GM19328 (cell line): ENCODE data around the gene QPRT.
"Not testable (repeated sequence)": the region's sequence is repeated elsewhere in the genome, so short reads cannot be mapped to it uniquely, and the experiment has no call there.

Experiments
- ATAC-seq: cut with Tn5 transposase; IDR thresholded peaks from one replicate; pipeline ENCODE4 v1.9.1; 2021; ENCODE audit warnings: mild to moderate bottlenecking, moderate library complexity; ENCODE audit not compliant: unreplicated experiment

Gene QPRT

GRCh38 chr16:29662000-29662728 is 16.8 kb upstream of the QPRT start:
- ATAC-seq = no peak

GRCh38 chr16:29662729-29663015 is 16.3 kb upstream of the QPRT start:
- no peak for ATAC-seq

GRCh38 chr16:29663016-29663806 is 15.8 kb upstream of the QPRT start, which contains the start of gene SPN:
Gene SPN, plus strand, starts transcription at chr16:29663247. Its CDS starts 482 bp downstream, at chr16:29663729.
- ATAC-seq = no peak

GRCh38 chr16:29663807-29664090 is 15.2 kb upstream of the QPRT start:
- no peak for ATAC-seq

DNA sequence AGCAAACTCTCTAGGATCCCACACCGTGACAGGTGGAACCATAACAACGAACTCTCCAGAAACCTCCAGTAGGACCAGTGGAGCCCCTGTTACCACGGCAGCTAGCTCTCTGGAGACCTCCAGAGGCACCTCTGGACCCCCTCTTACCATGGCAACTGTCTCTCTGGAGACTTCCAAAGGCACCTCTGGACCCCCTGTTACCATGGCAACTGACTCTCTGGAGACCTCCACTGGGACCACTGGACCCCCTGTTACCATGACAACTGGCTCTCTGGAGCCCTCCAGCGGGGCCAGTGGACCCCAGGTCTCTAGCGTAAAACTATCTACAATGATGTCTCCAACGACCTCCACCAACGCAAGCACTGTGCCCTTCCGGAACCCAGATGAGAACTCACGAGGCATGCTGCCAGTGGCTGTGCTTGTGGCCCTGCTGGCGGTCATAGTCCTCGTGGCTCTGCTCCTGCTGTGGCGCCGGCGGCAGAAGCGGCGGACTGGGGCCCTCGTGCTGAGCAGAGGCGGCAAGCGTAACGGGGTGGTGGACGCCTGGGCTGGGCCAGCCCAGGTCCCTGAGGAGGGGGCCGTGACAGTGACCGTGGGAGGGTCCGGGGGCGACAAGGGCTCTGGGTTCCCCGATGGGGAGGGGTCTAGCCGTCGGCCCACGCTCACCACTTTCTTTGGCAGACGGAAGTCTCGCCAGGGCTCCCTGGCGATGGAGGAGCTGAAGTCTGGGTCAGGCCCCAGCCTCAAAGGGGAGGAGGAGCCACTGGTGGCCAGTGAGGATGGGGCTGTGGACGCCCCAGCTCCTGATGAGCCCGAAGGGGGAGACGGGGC is 14.7 kb upstream of the QPRT start:
- no peak for ATAC-seq

DNA sequence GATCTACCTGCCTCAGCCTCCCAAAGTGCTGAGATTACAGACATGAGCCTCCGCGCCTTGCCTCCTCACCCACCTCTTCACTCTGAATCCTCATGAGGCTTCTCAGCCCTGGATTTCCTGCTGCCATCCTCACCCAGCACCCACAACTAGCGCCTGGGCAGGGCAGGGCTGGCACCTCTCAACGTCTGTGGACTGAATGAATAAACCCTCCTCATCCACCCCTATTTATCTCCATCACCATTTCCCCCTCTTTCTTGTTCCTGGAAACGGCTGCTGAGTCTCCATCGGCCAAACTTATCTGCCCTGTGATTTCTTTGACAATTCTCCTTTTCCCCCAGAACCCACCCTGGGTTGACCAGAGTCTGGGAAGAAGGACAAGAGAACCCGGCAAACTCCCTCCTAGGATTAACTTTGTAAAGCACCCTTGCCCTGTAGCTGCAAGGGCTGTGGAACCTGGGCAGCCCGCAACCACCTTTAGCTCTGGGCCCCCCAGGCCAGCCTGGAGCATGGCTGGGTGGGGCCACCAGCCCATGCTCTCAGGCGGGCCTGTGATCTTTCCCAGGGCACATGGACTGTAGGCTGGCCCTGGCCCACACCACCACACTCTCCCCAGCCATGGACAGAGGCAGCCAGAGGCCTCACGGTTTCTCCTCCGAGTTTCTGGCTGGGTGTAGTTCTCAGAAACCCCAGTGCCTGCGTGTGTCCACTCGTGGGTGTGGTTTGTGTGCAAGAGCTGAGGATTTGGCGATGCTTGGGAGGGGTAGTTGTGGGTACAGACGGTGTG is 13.5 kb upstream of the QPRT start:
- ATAC-seq = no peak

GRCh38 chr16:29667322-29667610 is 11.7 kb upstream of the QPRT start:
- ATAC-seq = not testable (repeated sequence)

DNA sequence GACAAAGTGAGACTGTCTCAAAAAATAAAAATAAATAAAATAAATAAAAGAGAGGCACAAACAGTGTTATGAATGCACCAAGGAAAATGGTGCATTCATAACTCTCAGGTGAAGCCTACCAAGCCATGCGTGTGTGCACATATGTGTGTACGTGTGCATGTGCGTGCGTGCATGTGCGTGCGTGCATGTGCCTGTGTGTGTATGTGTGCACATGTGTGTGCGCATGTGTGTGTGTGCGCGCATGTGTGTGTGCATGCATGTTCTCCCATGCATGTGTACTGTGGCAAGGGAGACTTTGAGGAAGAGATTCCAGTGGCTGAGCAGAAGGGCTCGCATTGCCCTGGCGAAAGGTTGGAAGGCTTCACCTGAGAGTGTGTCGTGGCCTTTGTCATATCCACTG is 11.2 kb upstream of the QPRT start:
- ATAC-seq = no peak

DNA sequence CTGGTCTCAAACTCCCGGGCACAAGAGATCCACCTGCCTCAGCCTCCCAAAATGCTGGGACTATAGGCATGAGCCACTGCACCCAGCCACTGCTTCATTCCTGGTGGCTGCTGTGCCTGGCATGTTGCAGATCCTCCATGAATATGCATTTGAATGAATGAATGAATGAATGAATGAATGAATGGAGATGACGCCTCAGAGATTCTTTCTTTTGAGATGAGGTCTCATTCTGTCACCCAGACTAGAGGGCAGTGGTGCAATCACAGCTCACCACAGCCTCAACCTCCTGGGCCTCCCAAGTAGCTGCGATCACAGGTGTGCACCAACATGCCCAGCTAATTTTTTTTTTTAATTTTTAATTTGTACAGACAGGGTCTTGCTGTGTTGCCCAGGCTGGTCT is 10.7 kb upstream of the QPRT start:
- ATAC-seq = no peak

GRCh38 chr16:29673501-29673900 is 5.5 kb upstream of the QPRT start:
- ATAC-seq = no peak

DNA sequence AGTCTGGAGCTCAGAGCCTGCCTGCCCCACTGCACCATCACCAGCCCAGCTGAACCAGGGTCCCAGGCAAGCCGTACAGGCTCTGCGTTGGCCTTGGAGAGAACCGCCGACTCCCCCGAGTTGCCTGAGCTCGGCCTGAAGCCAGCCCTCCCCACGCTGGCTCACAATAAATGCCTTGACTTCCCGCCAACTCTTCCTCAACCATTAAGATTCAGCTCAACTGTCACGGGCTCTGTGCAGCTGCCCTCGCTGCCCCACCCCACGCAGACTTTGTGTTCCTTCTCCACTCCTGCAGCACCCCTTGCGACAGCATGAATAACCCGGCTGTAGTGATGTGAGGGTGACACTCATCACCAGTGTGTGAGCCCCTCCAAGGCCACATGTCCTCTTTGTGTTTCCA is 4.8 kb upstream of the QPRT start:
- no peak for ATAC-seq

DNA sequence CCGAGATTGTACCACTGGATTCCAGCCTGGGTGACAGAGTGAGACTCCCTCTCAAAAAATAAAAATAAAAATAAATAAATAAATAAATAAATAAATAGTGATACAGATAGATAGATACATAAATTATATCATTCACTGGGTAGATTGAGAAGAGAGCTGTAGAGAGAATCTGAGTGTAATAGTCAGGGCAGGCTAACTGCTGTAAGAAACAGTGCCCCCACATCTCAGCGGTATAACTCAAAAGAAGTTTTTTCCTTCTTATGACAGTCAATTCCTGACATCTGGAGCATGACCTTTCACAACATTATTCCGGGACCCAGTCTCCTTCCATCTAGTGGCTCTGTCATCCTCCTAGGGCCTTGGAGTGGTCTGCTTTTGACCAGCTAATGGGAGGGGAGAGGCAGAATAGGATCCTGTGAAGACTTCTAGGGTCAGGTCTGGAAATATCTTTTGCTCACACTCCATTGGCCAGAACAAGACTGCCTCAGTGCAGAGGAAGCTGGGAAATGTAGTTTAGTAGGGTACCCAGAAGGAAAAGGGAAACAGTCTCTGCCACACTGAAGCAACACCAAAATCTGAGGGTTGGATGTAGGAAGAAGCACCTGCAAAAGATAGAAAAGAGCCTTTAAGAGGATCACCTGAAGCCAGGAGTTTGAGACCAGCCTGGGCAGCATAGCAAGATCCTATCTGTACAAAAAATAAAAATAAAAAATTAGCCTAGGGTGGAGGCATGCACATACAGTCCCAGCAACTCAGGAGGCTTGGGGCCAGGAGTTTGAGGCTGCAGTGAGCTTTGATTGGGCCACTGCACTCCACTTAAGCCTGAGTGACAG is 3.0 kb upstream of the QPRT start:
- no peak for ATAC-seq

- no peak for ATAC-seq
Observed at GRCh38 chr16:29676989-29677785, 1.8 kb upstream of the QPRT start.

- no peak for ATAC-seq
Observed at GRCh38 chr16:29680180-29680598, 1.2 kb downstream of the QPRT start.

GRCh38 chr16:29683543-29684090 is 4.6 kb downstream of the QPRT start:
- ATAC-seq = no peak

GRCh38 chr16:29684679-29685078 is 5.7 kb downstream of the QPRT start:
- ATAC-seq = no peak

- ATAC-seq = no peak
Observed at GRCh38 chr16:29686740-29687332, 7.9 kb downstream of the QPRT start.

- ATAC-seq = no peak
Observed at GRCh38 chr16:29687755-29688154, 8.8 kb downstream of the QPRT start.

GRCh38 chr16:29688172-29688571 is 9.2 kb downstream of the QPRT start:
- no peak for ATAC-seq
